ENCODE results near the gene SLK.

The SLK gene

GRCh38 chr10:104046651-104047050, 79.7 kb downstream of the SLK start:
- H3K4me3 ChIP-seq (ENCODE audit: low read depth, low read length) = no peak overlapping the region
- no peak for TF ChIP-seq CTCF (IDR thresholded peaks at IDR 0.05; ENCODE audit: low read depth, low read length)

- H3K4me3 ChIP-seq (ENCODE audit: low read depth, low read length) = no peak overlapping the region
Observed at GRCh38 chr10:104049504-104050250, 82.7 kb downstream of the SLK start.

GRCh38 chr10:104052431-104052830, 85.5 kb downstream of the SLK start:
- no peak for TF ChIP-seq CTCF (IDR thresholded peaks at IDR 0.05; ENCODE audit: low read depth, low read length)
- H3K4me3 ChIP-seq (ENCODE audit: low read depth, low read length) = no peak overlapping the region

More at GRCh38 chr10:104049504-104050250, 82.7 kb downstream of the SLK start:
- TF ChIP-seq CTCF (IDR thresholded peaks at IDR 0.05; ENCODE audit: low read depth, low read length) = no peak

GRCh38 chr10:104053201-104053600, 86.3 kb downstream of the SLK start:
- no peak for TF ChIP-seq CTCF (IDR thresholded peaks at IDR 0.05; ENCODE audit: low read depth, low read length)
- no peak overlapping the region for H3K4me3 ChIP-seq (ENCODE audit: low read depth, low read length)

- no peak for TF ChIP-seq CTCF (IDR thresholded peaks at IDR 0.05; ENCODE audit: low read depth, low read length)
Observed at GRCh38 chr10:104054430-104054829, 87.5 kb downstream of the SLK start.

GRCh38 chr10:104056619-104057273, 89.8 kb downstream of the SLK start:
- no peak overlapping the region for H3K4me3 ChIP-seq (ENCODE audit: low read depth, low read length)
- TF ChIP-seq CTCF (IDR thresholded peaks at IDR 0.05; ENCODE audit: low read depth, low read length) = no peak

More at GRCh38 chr10:104054430-104054829, 87.5 kb downstream of the SLK start:
- no peak overlapping the region for H3K4me3 ChIP-seq (ENCODE audit: low read depth, low read length)

GRCh38 chr10:104057717-104058116, 90.8 kb downstream of the SLK start:
- H3K4me3 ChIP-seq (ENCODE audit: low read depth, low read length) = no peak overlapping the region
- no peak for TF ChIP-seq CTCF (IDR thresholded peaks at IDR 0.05; ENCODE audit: low read depth, low read length)

Data from WI38 (cell line).